HG02678 (cell line): Measurements from ENCODE around the gene UTP4.

Experiments
- ATAC-seq: cut with Tn5 transposase; IDR thresholded peaks from one replicate; pipeline ENCODE4 v1.9.1; 2021; ENCODE audit warnings: mild to moderate bottlenecking, moderate library complexity; ENCODE audit not compliant: unreplicated experiment

Gene UTP4

DNA sequence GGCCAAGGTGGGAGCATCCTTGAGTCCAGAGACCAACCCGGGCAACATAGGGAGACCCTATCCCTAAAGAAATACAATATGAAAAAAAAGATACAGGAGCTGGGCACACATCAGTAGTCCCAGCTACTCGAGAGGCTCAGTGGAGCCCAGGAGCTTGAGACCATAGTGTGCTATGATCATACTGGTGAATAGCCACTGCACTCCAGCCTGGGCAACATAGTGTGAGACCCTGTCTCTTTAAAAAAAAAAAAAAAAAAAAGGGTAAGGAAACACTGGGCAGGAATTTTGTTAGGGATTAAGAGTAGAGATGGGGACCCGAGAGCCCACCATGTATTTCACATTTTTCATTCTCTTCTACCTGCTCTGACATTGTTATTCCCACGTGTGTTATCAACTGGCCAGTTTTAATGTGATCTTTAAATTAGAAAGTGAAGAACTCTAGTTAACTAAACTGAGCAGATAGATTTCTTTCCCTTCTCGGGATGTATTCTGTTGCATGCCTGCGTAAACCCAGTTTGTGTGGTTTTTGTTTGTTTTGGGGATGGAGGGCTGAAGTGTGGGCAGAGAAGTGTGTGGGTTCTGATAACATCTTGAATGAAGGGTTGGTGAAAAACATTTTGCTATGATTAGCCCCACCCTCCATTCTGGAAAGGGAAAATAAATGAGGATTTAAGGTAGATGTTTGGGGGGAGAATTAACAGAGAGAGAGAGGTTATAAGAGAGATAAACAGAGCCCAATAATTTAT, 37.3 kb downstream of the UTP4 start:
- ATAC-seq: no peak

DNA sequence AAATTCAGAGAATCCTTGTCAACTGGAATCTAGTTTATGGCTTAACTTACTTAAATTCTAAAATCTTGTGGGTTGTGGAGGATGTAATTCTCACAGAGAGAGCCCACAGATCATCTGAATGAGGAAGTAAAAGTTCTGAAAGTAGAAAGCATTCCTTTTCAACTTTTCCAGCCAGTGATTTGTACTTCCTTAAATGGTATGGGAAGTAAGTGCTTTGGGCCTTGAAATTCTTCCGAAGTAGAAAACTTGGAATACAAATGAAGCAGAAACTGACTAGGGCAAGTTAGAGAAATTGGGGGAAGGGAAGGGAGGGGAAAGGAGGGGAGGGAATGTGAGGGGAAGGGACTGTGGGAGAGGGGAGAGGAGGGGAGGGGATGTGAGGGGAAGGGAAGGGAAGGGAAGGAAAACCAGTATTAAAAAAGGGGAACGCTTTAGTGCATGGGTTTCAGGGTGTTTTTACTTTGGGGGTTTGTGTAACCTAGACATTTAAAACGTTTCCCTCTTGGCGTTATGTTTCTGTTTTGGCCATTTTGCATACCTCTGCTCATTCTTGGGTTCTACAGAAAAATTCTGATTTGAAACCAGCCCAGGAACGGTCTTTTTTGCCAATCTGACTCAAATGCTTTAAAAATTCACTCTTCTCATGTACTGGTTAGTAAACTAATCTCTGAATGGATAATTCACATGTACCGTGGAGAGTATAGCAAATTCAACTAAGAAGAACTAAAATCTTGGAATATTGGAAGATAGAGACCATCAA, 39.1 kb downstream of the UTP4 start:
- no peak for ATAC-seq

DNA sequence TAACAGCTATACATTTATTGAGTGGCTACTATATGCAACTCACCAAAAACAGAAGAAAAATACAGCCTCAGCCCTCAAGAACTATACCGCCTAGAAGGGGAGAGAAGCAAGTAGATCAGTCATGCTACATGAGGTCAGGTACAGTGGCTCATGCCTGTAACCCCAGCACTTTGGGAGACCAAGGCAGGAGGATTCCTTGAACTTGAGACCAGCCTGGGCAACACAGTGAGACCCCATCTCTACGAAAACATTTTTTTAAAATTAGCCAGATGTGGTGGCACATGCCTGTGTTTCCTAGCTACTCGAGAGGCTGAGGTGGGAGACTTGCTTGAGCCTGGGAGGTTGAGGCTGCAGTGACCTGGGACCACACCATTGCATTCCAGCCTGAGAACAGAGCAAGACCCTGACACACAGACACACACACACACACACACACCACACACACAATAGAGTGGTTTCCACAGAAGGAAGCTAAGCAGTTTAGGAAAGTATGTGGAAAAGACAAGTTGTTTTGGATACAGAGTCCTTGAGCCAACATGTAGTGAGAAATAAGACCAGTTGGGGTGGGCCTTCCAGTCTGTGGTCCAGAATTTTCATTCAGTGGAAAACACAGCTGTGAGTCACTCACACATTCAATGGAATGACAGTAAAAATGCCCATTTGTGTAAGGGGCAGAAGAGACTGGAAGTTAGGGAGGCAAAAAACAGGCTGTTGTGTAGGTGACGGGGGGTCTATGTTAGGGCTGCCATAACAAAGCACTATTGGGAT, 43.8 kb downstream of the UTP4 start:
- ATAC-seq: no peak

DNA sequence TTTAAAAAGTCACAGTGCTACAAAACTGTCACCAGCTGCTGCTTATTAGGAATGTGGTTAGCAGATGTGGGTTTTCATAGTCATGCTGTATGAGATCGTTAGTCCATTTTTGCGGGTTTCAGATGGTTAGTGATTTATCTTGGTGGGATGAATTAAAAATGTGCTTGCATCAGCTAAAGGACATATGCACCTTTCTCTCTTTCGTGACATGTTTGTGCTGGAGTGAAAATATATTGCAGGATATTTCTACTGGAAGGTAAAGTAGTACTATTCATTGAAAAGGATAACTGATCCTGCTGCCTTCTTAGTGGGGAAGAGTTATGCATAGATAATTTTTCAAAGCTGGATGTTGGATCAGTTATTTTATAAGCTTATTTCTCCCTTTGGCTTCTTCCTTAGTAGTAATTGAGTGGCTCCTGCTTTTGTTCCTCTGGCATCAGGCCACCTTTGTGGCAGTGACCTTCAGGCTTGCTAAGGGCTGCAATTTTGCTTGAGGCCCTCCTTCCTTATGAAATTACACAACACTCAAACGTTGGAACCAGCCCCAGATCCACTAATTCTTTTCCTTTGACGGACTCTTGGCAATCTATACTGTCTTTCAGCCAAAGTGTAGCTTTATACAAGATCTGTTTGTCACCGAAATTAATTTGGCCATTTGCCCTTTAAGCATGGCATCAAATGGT, 47.0 kb downstream of the UTP4 start:
- ATAC-seq: no peak

DNA sequence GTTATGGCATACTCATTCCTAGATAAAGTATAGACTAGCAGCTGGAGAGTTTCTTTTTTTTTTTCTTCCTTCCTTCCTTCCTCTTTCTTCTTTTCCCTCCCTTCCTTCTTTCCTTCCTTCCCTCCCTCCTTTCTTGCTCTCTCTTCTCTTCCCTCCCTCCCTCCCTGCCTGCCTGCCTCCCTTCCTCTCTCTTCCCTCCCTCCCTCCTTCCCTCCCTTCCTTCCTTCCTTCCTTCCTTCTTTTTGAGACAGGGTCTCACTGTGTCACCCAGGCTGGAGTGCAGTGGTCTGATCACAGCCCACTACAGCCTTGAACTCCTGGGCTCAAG, 47.5 kb downstream of the UTP4 start:
- ATAC-seq: no peak

DNA sequence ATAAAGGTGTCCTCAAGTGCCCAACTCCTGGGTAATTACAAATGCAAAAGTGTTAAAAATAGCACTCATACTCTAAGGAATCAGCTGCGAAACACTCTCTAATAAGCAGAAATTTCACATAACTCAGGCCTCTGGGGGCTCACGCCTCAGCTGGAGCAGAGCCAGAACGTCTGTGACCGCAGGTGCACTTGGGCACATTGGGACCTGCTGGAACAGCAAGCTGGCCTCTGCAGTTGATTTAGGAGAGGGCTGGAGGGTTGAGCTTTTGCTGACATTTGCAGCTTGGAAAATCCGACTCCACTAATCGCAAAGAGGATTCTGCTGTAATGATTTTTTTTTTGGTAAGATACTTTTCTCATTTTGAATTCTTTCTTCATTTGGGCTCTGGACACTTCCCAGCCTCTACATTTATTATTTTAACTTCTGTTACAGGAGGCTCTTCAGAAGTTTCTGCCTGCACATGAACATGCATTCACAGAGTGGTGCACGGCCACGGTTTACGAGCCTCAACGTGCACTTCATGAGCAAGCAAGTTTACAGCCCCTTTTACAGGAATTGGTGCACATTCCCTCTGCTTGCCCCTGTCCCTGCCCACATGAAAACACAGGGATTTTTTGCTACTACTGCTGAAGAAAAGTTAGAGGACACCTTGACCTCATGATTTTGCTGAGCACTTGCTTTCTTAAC, 50.4 kb downstream of the UTP4 start:
- ATAC-seq: no peak

DNA sequence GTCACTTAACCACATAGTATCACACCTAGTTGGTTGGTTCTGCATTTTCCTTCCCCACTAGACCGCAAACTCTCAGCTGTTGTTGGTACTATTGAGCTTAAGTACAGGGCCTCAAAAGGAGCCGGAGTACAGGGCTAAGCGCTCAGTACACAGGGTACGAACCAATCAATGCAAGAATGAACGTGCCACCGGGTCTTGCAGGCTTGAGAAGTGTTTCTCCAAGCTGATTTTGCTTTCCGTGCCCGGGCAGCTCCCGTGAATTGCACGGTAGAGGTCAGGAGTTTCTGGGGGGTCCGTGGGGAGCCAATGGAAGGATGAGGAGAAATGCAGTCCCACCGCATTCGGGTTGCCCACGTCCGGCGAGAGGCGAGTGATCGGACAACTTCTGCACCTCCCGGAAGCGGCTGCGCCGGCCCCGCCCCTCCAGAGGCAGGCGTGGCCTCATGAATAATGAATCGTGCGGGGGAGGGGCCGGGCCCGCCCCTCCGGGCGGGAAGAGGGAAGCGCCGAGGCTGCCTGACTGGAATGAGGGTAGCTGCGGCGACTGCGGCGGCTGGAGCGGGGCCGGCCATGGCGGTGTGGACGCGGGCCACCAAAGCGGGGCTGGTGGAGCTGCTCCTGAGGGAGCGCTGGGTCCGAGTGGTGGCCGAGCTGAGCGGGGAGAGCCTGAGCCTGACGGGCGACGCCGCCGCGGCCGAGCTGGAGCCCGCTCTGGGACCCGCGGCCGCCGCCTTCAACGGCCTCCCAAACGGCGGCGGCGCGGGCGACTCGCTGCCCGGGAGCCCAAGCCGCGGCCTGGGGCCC, 54.4 kb downstream of the UTP4 start, which contains the start of gene SNTB2:
Gene SNTB2 (plus strand): TSS at position 523 of the 804 bp plus-strand sequence. CDS start 3 bp downstream, at position 526.
- ATAC-seq: peak; percentile 83

DNA sequence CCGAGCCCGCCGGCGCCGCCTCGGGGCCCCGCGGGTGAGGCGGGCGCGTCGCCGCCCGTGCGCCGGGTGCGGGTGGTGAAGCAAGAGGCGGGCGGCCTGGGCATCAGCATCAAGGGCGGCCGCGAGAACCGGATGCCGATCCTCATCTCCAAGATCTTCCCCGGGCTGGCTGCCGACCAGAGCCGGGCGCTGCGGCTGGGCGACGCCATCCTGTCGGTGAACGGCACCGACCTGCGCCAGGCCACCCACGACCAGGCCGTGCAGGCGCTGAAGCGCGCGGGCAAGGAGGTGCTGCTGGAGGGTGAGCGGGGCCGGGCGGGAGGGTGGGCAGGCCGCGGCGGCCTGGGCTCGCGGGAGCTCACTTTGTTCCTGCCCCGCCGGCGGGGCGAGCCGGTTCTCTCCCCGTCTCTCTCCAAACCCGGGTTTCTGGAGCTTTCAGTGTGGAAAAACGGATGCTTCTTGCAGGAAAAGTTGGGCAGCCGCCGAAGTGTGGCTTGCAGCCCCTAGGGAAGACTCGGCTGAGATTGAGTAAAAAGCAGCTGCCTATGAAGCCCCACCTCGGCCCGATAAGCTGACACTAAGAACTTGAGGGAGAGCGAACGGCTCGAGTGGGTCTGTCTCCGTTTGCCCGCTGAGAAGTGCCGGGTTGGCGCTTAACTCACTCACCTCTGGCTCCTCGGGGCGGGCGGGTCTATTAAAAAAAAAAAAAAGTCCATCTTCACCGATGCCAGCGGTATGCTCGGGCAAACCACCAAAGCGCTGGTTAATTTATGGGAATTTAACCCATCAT, 55.2 kb downstream of the UTP4 start:
- peak; percentile 23 for ATAC-seq

DNA sequence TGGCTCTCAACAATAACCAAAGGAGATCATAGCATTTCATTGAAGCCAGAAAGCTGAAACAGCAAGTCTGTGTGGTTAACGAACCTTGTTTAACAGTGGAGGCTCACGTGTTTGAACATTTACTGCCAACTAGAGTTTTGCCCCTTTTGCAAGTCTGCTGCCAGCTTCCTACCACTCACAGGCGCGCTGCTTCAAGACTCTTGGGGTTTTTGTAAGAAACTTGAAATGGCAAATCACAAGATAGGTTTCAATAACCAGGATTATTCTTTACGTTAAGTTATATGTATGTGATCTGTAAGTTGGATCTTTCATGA, 55.7 kb downstream of the UTP4 start:
- no peak for ATAC-seq

DNA sequence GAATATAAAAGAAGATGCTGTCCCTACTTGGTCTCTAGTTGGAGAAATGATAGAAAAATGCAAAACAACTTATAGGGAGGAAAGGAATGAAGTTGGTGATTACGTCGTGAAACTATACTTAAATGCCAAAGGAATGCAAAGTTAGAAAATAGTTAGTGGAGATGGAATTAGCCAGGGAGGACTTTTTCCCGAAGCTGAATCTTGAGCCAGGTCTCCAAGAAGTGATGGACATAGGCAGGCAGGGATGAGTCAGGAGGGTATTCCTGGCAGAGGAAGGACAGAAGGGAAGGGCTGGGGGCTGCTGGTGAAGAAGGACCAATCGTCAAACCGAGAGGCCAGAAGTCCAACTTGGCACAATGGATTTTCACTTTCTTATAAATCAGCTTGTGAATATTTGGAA, 56.3 kb downstream of the UTP4 start:
- ATAC-seq: no peak

DNA sequence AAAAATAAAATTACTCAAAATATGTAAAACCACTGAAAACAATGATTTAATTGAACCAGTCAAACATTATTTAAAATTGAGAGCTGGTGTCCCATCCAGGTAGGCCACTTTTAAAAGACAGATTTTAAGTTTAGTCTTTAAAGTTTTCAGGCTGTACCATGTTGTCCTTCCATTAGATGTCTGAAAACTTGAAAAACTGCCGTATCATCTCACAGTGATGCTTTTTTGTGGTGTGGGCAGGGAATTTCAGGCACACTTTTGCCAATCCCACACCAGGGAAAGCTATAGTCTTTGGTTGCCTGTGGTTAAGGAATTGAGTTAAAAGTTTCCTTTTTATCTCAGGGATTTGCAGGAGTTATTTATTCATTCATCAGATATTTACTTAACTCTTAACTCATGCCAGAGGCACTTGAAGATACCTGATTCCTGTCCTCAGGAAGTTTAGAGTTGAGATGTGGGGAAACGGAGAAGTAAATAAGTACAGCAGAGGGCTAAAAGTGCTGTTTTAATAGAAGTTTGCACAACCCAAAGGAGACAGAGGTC, 57.7 kb downstream of the UTP4 start:
- no peak for ATAC-seq

DNA sequence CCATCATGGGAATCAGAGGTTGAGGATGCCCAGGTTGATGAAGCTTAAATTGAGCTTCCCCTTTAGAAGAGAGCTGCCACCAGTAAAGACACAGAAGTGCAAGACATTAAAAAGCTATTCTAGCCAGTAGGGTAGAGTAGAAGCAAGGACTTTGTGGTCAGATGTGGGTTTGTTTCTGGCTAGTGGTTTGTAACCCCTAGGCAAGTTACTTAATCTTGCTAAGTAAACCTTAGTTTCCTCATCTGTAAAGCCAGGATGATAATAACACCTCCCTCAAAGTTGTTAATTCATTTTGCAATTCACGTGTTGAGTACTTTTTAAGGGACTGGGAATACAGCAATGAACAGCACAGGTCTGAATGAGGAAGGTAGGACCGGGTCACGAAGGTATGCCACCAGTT, 58.1 kb downstream of the UTP4 start:
- no peak for ATAC-seq

DNA sequence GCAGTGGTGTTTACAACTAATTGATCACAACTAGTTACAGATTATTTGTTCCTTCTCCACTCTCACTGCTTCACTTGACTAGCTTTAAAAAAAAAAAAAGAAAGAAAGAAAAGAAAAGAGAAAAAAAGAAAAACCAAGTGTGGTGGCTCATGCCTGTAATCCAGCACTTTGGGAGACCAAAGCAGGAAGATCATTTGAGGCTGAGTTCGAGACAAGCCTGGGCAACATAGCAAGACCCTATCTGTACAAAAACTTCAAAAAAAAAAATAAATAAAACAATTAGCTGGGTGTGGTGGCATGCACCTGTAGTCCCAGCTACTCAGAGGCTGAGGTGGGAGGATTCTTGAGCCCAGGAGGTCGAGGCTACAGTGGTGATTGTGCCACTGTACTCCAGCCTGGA, 58.7 kb downstream of the UTP4 start:
- no peak for ATAC-seq

DNA sequence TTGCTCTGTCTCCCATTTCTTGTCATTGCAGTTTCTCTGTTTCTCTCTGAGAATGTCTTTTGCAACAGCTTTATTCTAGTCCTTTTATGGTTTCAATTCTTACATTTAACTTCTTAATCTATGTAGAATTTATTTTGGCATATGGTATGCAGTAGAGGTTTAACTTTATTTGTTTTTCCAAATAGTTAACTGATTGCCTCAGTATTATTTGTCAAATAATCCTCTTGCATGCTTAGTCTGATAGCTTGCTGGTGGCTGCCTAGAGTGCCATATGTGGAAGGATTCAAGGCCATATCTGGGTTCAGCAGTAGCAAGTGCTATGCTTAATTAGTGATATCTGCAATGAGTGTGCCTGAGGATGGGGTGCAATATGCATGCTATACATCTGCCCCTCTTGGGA, 61.4 kb downstream of the UTP4 start:
- no peak for ATAC-seq

DNA sequence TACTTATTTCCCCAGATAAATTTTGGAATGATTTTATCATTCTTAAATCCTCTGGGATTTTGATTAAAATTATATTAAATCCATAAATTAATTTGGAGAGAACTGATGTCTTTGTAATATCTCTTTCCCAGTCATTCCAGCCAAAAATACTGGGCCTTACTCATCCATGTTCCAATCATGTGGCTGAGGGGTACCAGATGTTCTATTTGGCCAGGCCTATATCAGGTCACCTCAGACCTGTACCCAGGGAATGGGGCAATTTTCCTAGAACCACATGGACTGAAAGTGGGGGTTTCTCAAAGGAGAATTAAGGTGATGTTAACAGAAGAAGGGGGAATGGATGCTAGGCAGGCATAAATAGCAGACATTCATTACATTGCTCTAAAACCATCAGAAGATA, 62.0 kb downstream of the UTP4 start:
- ATAC-seq: no peak

DNA sequence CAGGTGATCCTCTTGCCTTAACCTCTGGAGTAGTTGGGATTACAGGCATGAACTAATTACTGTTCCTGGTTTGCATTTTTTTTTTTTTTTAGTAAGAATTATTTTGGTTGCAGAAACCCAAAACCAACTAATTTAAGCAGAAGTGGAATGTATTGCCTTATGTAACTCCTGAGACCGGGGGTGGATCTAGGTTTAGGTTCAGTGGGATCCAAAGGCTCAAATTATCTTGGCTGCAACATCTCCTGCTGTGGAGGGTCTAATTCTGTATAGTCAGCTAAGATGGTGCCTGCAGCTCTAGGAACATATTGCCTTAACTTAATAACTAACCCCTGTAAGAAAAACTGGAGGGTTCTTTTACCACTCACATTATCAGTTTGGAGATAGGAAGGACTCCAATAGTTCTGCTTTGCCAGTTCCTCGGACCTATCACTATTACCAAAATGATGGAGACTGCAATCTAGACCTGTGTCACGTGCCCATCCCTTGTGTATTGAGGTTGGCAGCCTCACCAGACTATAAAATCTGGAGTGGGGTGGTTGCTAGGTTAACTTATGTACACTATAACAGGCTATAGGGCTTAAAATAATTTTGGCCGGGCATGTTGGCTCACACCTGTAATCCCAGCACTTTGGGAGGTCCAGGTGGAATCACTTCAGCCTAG, 63.0 kb downstream of the UTP4 start:
- ATAC-seq: no peak

DNA sequence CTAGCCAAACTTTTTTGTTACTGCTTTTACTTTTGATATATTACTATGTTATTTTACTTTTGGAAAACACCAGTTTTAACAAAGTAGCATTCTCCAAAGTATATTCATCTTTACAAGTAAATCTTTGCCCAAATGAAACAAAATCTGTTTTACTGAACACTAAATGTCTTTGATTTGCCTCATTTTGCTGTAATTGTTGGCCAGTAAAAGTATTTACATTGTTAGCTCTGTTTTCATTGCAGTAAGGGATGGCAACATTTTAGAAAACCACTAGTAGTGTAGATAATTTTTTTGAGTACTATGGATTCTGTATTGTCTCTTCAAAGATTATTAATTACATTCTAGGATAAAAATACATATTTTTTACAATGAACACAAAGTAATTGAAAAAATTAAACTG, 65.1 kb downstream of the UTP4 start:
- ATAC-seq: no peak

DNA sequence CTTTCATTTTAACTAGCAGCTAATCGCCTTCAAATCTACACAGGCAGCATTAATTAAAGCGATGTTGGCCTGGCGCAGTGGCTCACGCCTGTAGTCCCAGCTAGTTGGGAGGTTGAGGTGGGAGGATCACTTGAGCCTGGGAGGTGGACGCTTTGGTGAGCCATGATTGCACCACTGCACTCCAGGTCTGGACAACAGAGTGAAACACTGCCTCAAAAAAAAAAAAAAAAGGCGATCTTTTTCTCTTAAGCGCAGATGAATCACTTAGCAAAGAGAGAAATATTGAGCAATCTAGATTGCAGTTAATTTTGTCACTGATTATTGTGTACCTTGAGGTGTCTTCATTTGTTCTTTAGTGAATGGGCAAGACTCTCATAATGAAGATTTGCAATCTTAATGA, 66.9 kb downstream of the UTP4 start:
- no peak for ATAC-seq
